HG03457 (cell line): ENCODE data around the gene SATB2.

Experiments used
- ATAC-seq: cut with Tn5 transposase; IDR thresholded peaks from one replicate; pipeline ENCODE4 v1.9.1; 2021; ENCODE audit warnings: moderate number of reproducible peaks; ENCODE audit not compliant: unreplicated experiment

Gene SATB2

DNA sequence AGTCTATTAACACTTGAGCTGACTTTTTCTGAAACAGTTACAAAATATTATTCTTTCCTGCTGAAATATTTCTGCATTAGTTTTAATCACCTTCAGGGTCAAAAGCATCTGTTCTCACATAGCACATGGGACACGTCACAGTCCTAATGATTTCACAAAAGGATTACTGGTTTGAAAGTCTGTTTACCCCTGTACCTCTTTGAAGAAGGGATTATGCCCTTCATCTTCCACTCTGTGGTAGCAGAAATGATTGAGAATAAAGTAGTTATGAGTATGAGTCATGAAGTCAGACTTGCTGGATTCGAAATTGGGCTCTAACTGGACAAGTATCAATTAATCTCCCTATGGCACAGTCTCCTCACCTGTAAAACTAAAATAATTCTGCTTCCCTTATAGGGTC is 121.2 kb downstream of the SATB2 start:
- no peak for ATAC-seq

DNA sequence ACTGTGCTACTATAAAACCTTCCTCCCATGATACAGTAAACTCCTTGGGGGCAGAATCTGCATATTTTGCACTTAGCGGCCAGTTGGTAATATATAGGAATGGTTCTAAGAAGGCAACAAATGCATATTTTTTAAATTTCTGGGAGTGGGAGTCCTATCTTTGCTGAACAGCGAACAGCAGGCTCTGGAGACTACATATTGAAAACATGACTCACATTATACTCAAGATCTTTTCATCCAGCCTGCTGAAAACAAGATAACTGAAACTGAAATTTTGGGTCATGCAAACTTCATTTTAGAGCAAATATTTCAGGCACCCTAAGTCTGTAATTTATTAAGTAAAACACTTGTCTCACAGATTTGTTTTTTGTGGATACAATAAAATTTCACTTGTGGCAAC is 122.2 kb downstream of the SATB2 start:
- no peak for ATAC-seq

DNA sequence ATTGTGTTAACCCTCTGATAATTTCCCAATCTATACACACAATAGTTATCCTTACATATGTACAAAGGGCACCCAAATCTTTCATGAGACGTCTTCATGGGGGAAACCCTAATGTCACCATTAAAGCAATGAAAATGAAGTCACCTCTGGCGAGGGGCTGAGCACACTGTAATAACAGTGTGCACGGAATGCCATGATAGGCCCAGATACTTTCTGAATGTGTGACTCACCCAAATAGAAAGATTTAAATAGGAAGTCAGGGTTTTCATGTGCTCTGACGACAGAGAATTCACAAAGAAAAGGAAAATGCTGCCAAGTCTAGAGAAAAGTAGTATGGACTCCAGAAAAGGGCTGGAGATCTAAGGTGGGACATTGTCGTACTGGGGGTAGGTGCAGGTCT is 128.3 kb downstream of the SATB2 start:
- ATAC-seq, result no peak

DNA sequence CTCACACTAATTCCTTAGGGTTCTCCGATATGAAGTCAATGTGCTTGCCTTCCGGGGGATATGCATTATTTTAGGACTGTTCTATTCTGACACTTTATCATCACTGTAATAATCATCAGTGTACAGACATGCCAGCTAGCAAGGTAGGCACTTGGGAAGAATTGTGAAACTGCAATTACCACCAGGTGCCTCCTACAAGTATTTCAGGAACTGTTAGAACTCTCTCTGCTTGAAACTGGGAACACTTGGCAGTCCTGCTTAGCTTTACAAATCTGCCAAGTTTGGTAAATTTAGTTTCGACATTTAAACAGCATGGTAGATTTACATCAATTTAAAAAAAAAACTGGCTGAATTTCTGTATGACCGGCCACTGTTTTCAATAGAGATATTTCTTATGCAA is 128.7 kb downstream of the SATB2 start:
- ATAC-seq, result no peak

DNA sequence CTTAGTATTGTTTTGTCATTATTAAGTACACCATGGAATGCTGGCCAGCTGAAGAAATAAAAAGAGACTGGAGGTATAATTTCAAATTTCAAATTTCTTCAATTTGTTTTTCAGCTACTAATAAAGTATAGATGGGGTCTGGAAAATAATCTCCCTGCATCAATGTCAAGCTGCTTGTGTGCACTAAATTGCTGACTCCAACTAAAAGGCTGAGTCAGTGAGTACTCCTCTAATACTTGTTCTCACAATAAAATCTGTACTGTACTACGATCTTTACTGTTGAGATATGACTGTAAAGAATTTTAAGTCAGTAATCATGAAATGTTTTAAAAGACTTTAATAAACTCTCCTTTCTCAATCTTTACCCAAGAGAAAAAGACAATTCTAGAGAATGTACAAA is 131.9 kb downstream of the SATB2 start:
- no peak for ATAC-seq

DNA sequence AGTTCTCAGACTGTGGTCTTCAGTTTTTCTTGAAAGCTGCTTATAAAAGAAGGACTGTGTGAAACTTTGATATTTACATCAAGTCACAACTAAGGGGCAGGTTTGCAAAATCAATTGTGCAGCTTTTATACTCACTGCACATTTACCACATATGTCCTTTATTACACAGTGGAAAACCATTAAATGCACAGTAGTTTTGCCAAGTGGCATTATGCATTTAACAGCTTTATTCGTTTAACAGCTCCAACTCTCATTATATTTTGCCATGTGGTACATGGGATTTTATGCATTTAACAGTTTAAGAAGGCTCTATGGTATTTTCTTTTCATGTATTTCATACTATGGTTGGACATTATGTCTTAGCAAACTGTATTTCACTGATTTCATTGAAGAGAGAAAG is 135.6 kb downstream of the SATB2 start:
- no peak for ATAC-seq

DNA sequence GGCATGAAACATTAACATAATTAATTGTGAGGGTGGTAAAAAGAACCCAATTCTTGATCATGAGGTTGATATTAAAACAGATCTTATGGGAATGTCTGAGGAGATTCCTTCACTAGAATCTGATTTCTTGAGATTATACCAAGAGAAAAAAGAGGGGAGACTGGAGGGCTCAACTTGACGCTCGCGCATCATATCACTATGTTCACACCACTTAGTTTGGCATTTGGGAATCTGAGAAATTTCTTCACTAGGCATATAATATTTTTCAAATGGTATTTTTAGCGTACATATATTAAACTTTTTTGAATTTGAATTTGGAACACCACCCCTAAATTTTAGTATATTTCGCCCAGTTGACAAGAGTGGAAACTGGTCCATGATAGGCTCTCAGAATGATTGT is 140.1 kb downstream of the SATB2 start:
- no peak for ATAC-seq

DNA sequence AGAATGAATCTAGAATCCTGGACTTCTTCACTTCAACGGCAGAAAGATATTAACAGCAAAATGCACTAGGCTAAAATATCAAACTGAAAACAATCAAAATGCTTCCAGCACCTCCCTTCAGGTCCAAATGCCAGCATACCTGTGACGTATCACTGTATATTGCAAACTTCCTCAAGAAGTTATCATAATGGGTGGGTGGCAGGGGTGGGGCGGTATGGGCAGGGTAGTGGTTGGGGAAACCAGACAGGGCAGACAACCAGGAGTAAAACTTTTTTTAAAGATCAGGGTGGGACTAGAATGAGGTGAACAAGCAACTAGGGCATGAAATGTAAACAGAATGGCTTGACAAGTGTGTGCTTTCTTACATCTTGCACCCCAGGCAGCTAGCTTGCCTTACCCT is 140.9 kb downstream of the SATB2 start:
- no peak for ATAC-seq

DNA sequence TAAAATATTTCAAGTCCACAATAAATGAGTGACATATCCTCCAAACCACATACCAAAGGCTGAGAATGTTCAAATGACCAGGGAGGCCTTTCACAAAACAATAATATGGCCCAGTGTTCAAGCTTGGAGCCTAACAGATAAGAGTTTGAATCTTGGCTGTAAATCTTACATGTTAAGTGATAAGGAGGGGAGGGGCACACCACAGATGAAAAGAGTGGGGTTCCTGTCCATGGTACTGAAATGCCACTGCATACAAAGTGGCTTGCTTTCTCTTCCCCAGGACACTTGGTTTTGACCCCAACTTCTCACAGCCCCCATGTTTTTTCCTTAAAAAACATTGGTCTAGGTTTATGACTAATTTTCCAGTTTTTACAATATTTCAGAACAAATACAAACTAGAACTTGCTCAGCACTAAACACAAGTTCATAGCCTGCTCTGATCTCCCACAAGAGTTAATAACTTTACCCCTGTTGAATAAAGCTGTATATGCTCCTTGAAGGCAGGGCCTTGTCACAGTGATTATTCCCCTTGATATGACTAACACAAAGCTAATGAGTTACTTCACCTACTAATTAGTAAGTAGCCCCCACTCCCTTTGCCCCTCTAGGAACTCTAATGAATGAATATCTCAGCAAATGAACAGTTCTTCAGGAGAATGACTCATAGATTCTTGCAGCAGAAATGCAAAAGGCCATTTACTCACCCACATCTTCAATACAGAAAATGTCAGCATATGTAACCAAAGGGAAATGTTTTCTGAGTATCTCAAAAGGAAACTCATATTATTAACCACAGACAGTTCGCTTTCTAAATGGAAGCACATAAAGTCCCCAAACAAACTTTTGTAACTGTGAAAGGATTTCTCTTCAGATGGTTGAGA is 142.2 kb downstream of the SATB2 start:
- no peak for ATAC-seq

DNA sequence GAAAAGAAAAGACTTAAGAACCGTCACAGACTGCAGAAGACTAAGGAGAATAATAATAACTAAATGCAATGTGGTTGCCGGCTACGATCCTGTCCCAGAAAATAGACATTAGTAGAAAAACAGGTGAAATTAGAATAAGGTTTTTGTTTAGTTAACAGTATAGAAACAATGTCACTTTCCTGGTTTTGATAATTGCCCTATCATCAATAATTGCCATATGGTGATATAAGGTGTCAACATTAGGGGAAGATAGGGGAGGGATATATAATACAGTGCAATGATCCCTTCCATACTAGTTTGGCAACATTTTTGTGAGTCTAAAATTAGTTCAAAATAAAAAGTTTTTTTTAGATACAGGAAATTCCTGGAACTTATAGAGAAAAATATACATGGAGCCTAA is 144.8 kb downstream of the SATB2 start:
- no peak for ATAC-seq

DNA sequence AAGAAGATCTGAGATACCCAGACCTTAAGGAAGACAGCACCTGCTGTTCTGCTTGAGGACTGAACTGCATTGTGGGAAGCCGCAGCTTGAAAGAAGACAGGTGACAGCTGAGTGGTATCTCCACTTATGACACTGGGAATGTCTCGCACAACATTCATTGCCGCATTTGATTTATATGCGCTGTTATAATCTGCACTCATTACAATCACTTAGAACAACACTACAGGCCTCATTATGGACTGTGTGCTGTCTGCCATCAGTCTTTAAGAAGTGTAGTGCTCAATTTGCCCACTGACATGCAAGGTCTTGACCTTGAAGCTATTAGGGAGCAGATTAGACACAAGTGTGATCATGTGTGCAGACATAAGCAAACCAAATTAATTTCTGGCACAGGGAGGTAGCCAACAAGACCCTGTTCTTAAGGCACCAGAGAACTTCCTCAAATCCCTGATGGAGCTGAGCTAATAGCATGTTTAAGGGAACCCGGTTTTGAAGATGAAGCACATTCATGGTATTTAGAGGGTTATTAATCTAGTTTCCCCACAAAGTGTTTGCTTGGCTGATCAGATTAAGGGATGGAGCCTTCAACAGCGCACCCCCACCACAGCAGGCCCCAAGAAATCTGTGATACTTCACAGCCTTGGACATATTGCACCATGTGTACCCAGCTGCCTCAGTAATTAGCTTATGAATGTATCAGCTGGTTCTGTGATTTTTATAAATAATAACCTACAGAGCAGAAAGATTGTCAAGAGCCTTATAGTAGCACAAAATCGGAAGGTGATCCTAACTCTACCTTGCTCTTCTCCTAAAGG is 146.8 kb downstream of the SATB2 start:
- no peak for ATAC-seq

DNA sequence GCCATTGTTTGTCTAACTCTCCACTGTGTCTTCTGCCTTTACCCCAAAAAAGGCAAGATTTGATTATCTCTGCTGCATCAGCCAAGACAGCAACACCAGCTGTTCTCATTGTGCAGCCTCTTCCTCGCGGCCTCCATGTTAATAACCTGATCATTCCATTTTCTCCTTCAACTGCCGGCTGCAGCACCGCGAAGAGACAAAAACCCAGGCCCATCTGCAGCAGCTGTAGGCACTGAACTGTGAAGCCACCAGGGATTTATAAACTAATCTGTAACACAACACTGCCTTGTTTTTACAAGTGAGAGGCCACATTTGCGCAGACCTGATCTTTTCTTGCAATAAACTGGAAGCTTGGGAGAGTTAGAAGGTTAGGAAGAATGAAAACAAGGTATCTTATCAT is 147.8 kb downstream of the SATB2 start:
- no peak for ATAC-seq

DNA sequence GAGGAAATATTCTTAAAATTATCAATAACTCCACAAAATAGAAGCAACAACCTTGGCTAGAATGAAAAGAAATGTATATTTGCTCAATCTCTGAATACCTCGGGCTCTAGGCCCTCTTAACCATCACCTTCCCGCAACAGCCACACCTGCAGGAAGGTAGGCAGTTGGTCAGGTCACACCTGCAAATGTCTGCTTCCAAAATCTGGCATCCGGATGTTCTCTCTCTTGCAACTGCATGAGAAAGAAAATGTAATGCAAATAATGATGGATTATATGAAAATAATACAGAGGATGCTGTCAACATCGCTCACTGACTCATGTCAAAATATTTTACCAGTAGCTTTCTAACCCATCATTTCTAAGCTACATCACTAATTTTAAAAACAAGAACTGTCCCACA is 148.3 kb downstream of the SATB2 start:
- no peak for ATAC-seq

DNA sequence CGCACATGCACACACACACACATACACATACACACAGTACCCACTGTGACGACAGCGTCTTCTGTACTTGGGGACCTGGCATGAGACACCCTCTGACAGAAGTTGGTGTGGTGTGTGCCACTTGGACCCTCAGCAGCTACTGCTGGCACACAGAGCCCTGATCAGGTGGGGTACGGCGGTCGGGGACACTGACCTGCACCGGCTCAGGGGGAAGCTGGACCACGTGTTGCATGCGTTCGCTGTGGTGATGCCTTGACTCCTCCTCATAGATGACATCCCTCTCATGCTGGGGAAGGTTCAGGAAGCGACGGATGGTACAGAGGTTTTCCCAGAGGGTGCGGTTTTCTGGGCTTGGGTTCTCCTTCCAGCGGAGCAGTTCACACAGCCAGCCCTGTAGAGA is 149.2 kb downstream of the SATB2 start:
- ATAC-seq, result no peak

DNA sequence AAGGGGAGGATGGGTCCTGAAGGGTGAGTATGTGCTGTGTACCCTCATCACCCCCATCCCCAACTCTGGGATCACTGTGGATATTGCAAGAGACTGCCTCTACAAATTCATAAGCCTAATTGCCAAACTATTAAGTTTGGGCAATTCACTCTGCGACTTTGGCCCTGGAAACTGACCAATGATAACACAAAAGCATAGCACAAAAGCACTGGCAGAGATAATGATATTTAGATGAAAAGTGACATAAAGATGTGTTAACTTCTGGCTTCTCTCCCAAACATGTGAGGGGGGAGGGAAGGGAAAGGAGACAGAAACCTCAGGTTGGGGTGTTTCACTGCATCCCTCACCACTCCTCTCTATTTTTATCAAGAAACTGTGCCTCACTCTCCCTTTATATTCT is 150.3 kb downstream of the SATB2 start:
- no peak for ATAC-seq

DNA sequence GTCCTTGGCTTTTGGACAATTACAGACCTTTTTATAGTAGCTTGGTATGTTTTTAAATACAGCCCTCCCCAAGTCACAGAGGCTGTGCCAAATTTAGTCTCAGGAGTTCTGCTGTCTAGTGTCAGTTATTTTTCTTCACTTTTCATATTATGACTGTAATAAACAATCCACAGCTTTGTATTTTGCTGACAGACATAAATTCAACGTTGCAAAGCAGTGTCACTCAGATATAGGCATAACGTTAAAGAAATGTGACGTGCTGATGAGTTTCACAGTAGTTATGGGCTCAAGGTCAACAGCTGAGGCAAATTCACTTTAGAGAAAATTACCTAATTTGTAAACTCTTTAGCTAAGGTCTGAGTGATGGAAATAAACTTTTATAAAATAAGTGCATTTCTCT is 151.6 kb downstream of the SATB2 start:
- ATAC-seq, result no peak

DNA sequence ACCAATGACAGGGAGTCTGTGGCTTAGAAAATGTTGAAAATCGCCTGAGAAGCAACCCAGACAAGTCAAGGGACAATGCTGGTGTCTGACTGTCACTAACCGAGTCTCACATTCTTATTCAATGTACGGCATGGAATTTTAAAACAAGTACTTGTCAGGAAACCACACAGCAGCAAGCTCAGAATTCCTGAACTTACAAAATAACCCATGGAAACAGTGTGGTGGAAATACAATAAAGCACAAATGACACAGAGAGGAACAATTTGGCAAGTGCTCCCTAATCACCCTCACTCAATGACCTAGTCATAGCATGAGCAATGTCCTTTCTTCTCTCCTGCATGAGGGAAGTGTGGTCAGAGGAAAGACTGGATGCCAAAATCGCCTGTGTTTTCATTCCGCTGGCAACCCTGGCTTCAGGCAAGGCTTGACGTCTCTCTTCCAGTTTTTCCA is 154.0 kb downstream of the SATB2 start:
- ATAC-seq, result no peak

DNA sequence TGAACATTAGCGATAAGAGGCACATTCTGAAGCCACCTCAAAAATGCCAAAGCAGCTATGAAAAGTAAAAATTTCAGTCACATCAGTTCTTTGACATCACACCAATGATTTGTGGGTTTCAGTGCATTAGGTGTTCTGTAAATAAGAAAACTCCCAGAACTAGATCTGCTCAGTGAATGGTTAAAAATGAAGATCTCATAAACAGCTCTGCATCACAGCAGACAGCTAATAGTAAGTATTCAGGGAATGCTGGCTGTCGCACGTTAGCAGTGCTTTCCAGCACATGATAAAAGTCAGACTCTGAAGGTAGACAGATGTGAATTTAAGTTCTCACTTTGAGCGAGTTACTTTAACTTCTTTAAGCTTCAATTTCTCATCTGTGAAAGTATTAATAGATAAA is 154.9 kb downstream of the SATB2 start:
- no peak for ATAC-seq

DNA sequence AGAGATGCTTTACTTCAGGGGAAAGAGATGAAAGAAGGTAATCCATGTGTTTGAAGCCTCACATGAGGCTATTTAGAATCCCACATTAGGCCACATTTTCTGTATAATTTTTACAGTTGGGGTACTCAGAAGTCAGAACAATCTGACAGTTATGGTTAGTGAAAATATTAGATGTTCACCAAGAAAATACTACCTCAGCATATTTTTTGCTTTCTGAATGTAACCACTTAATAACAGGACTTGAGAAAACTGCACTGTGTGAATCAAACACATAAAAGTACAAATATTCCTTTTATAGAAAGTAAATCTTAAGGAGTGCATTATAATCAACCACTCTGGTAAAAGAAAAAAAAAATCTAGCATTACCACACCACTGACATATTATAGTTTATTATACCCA is 169.3 kb downstream of the SATB2 start:
- no peak for ATAC-seq

DNA sequence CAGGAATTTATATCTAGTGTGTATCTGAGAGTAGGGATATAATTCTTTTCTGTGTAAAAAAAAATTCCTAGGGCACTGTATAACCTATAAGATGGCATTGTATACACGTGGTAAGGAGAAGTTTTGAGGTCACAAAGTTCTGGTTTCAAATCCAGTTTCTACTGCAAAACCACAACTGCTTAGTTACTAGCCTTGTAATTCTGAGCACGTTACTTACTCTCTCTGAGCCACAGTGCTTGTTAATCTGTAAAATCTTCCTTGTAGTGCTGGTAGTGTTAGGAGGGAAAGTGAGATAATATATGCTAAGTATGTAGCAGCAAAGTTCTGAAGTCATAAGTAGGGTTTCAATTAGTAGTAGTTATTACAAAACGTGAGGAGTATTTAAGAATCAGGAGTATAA is 175.4 kb downstream of the SATB2 start:
- no peak for ATAC-seq

DNA sequence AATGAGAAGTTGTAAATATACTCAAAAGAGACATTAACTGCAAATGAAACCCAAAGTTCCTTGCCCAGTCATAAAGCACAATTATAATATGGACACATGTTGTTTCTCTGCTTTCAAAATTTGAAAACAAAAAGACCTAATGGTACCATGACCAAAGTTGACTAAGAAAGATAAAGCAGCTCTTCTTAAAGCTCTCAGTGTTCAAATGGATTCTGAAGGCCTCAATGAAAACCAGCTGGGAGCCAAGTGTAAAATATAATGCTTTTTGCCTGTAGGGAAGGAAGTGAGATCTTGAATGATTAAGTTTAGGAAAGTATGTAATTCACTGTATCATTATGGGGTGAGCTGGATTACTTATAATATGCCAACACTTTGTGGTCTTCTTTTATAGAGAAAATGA is 178.6 kb downstream of the SATB2 start:
- ATAC-seq, result no peak

DNA sequence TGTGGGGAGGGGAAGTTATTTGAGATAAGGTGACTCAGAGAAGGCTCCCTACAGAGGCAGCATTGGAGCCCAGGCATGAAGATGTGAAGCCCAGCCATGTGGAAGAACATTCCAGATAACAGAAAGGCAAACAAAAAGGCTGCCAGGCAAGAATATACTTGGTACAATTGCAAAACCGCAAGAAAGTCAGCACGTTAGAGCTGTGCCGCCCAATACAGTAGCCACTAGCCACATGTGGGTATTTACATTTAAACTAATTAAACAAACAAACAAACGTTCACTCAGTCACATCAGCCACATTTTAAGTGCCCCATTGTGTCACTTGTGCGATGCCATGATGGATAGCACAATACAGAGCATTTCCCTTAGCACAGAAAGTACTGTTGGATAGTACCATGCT is 179.6 kb downstream of the SATB2 start:
- ATAC-seq, result no peak
